GM12874 (cell line): ENCODE measurements around the gene PLPP4.

Experiments used
- TF ChIP-seq, protein P1 (sequence below): IDR thresholded peaks from 2 replicates; pipeline ENCODE4 v1.5.1; 2011; ENCODE audit warnings: low read depth, mild to moderate bottlenecking, control low read depth, low read length, moderate library complexity; ENCODE audit not compliant: insufficient read depth

Gene PLPP4

GRCh38 chr10:120599200-120599724 is 142.2 kb downstream of the PLPP4 start:
- TF ChIP-seq, protein P1, sequence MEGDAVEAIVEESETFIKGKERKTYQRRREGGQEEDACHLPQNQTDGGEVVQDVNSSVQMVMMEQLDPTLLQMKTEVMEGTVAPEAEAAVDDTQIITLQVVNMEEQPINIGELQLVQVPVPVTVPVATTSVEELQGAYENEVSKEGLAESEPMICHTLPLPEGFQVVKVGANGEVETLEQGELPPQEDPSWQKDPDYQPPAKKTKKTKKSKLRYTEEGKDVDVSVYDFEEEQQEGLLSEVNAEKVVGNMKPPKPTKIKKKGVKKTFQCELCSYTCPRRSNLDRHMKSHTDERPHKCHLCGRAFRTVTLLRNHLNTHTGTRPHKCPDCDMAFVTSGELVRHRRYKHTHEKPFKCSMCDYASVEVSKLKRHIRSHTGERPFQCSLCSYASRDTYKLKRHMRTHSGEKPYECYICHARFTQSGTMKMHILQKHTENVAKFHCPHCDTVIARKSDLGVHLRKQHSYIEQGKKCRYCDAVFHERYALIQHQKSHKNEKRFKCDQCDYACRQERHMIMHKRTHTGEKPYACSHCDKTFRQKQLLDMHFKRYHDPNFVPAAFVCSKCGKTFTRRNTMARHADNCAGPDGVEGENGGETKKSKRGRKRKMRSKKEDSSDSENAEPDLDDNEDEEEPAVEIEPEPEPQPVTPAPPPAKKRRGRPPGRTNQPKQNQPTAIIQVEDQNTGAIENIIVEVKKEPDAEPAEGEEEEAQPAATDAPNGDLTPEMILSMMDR: no peak

DNA sequence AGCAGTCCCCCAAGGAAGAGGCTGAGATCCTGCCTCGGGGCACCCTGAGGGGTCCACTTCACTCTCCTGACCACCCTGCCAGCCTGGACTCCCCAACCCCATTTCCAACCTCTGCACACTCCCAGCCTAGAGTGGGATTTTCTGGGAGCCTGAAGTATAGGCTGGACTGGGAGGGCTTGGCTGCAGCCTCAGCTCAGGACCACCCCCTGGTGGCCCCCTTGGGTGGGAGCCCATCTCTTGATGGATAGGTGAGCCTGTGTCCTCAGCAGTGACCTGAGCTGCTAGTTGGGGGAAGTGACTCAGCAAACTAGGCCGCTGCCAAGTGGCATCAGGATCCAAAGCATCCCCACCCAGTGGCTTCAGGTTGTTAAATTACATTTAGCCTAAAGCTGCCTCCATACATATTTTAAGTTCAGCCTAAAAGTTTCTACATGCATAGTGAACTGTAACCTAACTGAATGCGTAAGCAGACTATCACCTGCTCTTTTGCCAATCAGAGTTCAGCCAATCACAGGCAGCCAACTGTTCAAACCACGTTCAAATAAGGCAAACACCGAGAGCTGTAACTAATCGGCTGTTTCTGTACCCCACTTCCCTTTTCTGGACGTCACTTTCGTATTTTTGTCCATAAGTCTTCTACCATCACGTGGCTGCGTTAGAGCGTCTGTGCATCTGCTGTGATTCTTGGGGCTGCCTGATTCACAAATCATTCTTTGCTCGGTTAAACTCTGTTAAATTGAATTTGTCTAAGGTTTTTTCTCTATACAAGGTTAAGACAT is 144.0 kb downstream of the PLPP4 start:
- TF ChIP-seq, protein P1: peak; percentile 18; the same call in 1 of the 2 replicates

- TF ChIP-seq, protein P1: no peak
Measured at GRCh38 chr10:120601999-120602398, 145.0 kb downstream of the PLPP4 start.

GRCh38 chr10:120605410-120605809 is 148.4 kb downstream of the PLPP4 start:
- TF ChIP-seq, protein P1: no peak

GRCh38 chr10:120606051-120606764 is 149.2 kb downstream of the PLPP4 start:
- TF ChIP-seq, protein P1: no peak

DNA sequence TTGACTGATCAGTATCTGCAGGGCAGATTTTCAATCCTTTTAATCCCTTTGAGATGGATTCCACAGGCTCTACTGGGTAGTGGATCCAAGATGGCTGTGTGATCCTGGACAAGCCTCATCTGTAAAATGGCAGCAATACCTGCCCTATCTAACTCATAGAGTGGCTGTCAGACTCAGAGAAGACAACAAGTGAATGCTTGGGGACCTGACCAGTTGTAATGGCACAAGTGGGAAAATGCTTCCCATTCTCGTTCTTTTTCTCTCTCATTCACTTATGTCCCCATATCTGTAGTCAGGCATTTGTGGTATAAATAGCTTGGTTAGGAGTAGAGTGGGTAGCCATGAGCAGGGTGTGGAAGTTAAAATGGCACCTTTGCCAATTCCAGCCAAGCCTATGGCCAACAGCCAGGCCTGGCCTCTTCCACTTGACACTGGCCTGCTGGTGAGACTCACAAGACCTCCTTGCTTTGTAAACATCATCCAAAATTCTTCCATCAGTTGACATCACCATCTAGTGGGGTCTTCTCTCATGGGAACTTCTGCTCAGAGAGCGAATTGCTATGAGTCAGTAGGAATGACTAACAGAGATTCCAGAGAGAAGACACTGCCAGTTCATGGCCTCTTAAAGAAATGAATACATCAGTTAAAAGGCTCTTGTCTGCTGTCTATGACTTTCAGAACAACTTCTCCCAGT is 150.1 kb downstream of the PLPP4 start:
- TF ChIP-seq, protein P1: no peak
